Measurements from ENCODE around the gene TET3.

- no peak for TF ChIP-seq POLR2AphosphoS5 (IDR thresholded peaks at IDR 0.05; ENCODE audit: borderline replicate concordance, low read depth, low read length)
- TF ChIP-seq EZH2 (IDR thresholded peaks at IDR 0.05) = no peak
- TF ChIP-seq FOXP2 (optimal IDR thresholded peaks at IDR 0.05; ENCODE audit: control extremely low read depth, extremely low read length, insufficient read depth) = no peak
These were observed 37.2 kb upstream of the TET3 start for GRCh38 chr2:73947412-73948018.
